ENCODE results near the gene SLC25A1.
"Not testable (repeated sequence)": the region's sequence is repeated elsewhere in the genome, so short reads cannot be mapped to it uniquely, and the experiment has no call there.

Gene SLC25A1

GRCh38 chr22:19168088-19168890, 10.2 kb downstream of the SLC25A1 start:
- TF ChIP-seq, protein P1, sequence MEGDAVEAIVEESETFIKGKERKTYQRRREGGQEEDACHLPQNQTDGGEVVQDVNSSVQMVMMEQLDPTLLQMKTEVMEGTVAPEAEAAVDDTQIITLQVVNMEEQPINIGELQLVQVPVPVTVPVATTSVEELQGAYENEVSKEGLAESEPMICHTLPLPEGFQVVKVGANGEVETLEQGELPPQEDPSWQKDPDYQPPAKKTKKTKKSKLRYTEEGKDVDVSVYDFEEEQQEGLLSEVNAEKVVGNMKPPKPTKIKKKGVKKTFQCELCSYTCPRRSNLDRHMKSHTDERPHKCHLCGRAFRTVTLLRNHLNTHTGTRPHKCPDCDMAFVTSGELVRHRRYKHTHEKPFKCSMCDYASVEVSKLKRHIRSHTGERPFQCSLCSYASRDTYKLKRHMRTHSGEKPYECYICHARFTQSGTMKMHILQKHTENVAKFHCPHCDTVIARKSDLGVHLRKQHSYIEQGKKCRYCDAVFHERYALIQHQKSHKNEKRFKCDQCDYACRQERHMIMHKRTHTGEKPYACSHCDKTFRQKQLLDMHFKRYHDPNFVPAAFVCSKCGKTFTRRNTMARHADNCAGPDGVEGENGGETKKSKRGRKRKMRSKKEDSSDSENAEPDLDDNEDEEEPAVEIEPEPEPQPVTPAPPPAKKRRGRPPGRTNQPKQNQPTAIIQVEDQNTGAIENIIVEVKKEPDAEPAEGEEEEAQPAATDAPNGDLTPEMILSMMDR (IDR thresholded peaks at IDR 0.05; ENCODE audit: extremely low read depth, insufficient read depth, missing control alignments), result no peak
- in situ Hi-C loops (cut with MboI; ENCODE audit: low pct_unique_long_range_greater_than_20kb, low sequenced_read_pairs, unreplicated experiment), result no loop called here
- DNase-seq (ENCODE audit: low spot score), result no peak

GRCh38 chr22:19167106-19167869, 11.2 kb downstream of the SLC25A1 start:
- TF ChIP-seq, protein P1 (IDR thresholded peaks at IDR 0.05; ENCODE audit: extremely low read depth, insufficient read depth, missing control alignments), result no peak
- no peak for DNase-seq (ENCODE audit: low spot score)
- in situ Hi-C loops (cut with MboI; ENCODE audit: low pct_unique_long_range_greater_than_20kb, low sequenced_read_pairs, unreplicated experiment), result no loop called here

DNA sequence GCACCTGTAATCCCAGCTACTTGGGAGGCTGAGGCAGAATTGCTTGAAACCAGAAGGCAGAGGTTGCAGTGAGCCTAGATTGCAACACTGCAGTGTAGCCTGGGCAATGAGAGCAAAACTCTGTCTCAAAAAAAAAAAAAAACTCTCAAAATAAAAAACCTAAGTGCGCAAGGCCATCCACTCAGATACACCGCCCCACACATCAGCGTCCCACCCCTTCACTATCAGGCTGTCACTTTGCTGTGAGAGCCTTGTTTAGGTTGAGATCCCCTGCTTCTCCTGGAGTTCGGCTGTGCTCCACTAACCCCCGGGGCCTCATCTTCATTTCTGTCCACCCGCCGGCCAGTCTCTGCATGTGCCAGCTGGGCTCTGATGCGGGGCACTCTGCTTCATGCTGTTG, 12.1 kb downstream of the SLC25A1 start:
- in situ Hi-C loops (cut with MboI; ENCODE audit: low pct_unique_long_range_greater_than_20kb, low sequenced_read_pairs, unreplicated experiment), result no loop called here
- no peak for DNase-seq (ENCODE audit: low spot score)
- TF ChIP-seq, protein P1 (IDR thresholded peaks at IDR 0.05; ENCODE audit: extremely low read depth, insufficient read depth, missing control alignments), result no peak

GRCh38 chr22:19164425-19164824, 14.1 kb downstream of the SLC25A1 start:
- in situ Hi-C loops (cut with MboI; ENCODE audit: low pct_unique_long_range_greater_than_20kb, low sequenced_read_pairs, unreplicated experiment), result no loop called here
- DNase-seq (ENCODE audit: low spot score), result no peak
- TF ChIP-seq, protein P1 (IDR thresholded peaks at IDR 0.05; ENCODE audit: extremely low read depth, insufficient read depth, missing control alignments), result no peak

GRCh38 chr22:19158649-19159048, 19.9 kb downstream of the SLC25A1 start:
- in situ Hi-C loops (cut with MboI; ENCODE audit: low pct_unique_long_range_greater_than_20kb, low sequenced_read_pairs, unreplicated experiment); DNase-seq (ENCODE audit: low spot score): not testable (repeated sequence)

GRCh38 chr22:19156109-19156508, 22.4 kb downstream of the SLC25A1 start:
- DNase-seq (ENCODE audit: low spot score); in situ Hi-C loops (cut with MboI; ENCODE audit: low pct_unique_long_range_greater_than_20kb, low sequenced_read_pairs, unreplicated experiment): not testable (repeated sequence)

DNA sequence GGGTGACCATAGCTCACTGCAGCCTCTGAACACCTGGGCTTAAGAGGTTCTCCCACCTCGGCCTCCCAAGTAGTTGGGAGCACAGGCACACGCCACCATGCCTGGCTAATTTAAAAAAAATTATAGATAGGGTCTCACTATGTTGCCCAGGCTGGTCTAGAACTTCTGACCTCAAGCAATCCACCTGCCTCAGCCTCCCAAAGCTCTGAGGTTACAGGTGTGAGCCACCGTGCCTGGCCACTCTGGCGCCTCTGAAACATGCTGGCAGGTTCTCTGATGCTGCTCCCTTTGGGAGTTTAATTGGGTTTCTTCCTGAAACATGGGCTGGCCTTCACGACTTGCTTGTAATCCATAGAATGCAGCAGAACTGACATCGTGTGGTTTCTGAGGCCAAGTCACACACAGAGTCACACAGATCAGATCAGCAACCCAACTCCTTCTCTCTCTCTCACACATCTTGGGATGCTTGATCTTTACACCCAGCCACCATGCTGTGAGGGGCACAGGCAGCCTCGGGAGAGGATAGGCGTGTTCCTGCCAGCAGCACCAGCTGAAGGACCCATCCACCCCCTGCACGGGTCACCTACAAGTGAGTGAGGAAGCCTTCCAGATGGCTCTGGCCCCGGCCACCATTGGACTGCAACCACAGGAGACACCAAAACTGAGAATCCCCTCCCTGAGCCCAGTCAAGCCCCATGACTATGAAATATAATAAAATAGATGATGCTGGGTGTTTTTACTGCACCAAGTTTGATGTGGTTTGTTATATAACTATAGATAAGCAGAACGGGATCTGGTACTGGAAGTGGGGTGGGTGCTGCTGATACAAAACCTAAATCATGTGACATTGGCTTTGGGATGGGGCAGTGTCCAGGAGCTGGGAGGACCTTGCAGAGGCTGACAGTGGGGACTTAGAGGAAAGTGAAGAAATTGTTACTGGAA, 25.3 kb downstream of the SLC25A1 start:
- DNase-seq (ENCODE audit: low spot score), result no peak

More for the DNA sequence above, 25.3 kb downstream of the SLC25A1 start:
- TF ChIP-seq, protein P1 (IDR thresholded peaks at IDR 0.05; ENCODE audit: extremely low read depth, insufficient read depth, missing control alignments), result no peak
- in situ Hi-C loops (cut with MboI; ENCODE audit: low pct_unique_long_range_greater_than_20kb, low sequenced_read_pairs, unreplicated experiment), result no loop called here

Measured in GM13977 (cell line).